HG03139 (cell line): ENCODE data around the gene RDH16.
"Not testable (repeated sequence)": the region's sequence is repeated elsewhere in the genome, so short reads cannot be mapped to it uniquely, and the experiment has no call there.

Source experiments
- ATAC-seq: cut with Tn5 transposase; IDR thresholded peaks from one replicate; pipeline ENCODE4 v1.9.1; 2021; ENCODE audit not compliant: unreplicated experiment

RDH16 gene

GRCh38 chr12:56954958-56955355 lies 2.5 kb downstream of the RDH16 start:
- no peak for ATAC-seq

GRCh38 chr12:56954057-56954957 lies 3.1 kb downstream of the RDH16 start:
- no peak for ATAC-seq

GRCh38 chr12:56953314-56953713 lies 4.1 kb downstream of the RDH16 start:
- ATAC-seq = no peak

- no peak for ATAC-seq
Measured at GRCh38 chr12:56951582-56952339, 5.6 kb downstream of the RDH16 start.

- ATAC-seq = no peak
Measured at GRCh38 chr12:56948881-56949280, 8.5 kb downstream of the RDH16 start.

GRCh38 chr12:56948457-56948777 lies 9.0 kb downstream of the RDH16 start:
- no peak for ATAC-seq

- no peak for ATAC-seq
Measured at GRCh38 chr12:56947633-56948456, 9.6 kb downstream of the RDH16 start.

- no peak for ATAC-seq
Measured at GRCh38 chr12:56943878-56944277, 13.5 kb downstream of the RDH16 start.

- not testable (repeated sequence) for ATAC-seq
Measured at GRCh38 chr12:56943374-56943773, 14.0 kb downstream of the RDH16 start.

- no peak for ATAC-seq
Measured at GRCh38 chr12:56941299-56942017, 15.9 kb downstream of the RDH16 start.

- not testable (repeated sequence) for ATAC-seq
Measured at GRCh38 chr12:56940942-56941298, 16.5 kb downstream of the RDH16 start.

- ATAC-seq = no peak
Measured at GRCh38 chr12:56935752-56936151, 21.7 kb downstream of the RDH16 start.

GRCh38 chr12:56935157-56935556 lies 22.3 kb downstream of the RDH16 start:
- no peak for ATAC-seq

GRCh38 chr12:56933826-56934625 lies 23.4 kb downstream of the RDH16 start, which contains the start of gene SDR9C7:
TSS of gene SDR9C7 (minus strand) at chr12:56934408. CDS start at chr12:56934261, 147 bp downstream.
- no peak for ATAC-seq

GRCh38 chr12:56932867-56933266 lies 24.5 kb downstream of the RDH16 start:
- no peak for ATAC-seq

GRCh38 chr12:56932146-56932545 lies 25.3 kb downstream of the RDH16 start:
- ATAC-seq = no peak

GRCh38 chr12:56931474-56931978 lies 25.9 kb downstream of the RDH16 start:
- ATAC-seq = no peak

- ATAC-seq = no peak
Measured at GRCh38 chr12:56930241-56930640, 27.2 kb downstream of the RDH16 start.

- no peak for ATAC-seq
Measured at GRCh38 chr12:56929780-56930179, 27.6 kb downstream of the RDH16 start.

GRCh38 chr12:56928262-56928661 lies 29.1 kb downstream of the RDH16 start:
- no peak for ATAC-seq
